ENCODE measurements around the gene CLINT1.
"Not testable (repeated sequence)": the region's sequence is repeated elsewhere in the genome, so short reads cannot be mapped to it uniquely, and the experiment has no call there.

Gene CLINT1

DNA sequence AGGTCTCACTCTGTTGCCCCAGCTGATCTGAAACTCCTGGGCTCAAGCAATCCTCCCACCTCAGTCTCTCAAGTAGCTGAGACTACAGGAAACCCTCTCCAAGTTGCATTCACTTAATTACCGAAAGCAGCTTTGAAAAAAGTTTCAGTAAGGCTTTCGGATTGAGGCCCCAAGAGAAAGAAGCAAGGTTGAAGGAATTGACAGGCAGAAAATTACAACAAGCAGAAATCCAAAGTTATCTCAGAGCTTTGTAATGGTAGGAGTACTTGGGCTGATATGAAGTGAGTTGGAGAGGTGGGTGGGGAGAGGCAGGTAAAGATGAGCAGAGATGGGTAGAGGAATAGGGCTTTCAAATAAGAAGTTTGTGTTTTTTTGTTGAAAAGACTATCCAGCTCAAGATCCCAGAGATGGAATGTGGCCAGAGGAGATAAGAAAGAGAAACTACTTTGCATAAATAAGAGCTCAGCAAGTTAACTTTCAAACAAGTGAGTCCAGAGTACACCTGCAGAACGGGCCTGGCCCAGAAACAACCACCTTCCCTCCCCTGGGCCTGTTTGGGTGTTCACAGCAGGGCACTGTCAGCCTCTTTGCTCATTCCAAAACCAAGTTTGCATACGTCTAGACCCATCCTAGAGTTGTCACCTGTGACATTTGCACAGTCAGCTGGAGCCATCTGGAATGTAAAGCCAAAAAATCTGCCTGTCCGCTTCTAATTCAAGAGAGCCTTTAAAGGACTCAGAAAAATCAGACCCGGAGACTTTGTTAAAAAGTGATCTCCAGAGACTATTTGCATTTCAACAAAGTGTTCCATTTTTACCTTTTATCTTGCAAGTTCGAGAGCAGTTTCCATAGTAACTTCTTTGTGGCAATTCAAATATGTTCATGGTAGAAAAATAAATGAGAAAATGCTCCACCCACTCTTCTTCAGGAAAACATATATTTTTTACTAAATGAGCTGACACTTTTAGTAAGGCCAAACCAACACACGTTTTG is 2.2 kb upstream of the CLINT1 start:
- no peak for DNase-seq

DNA sequence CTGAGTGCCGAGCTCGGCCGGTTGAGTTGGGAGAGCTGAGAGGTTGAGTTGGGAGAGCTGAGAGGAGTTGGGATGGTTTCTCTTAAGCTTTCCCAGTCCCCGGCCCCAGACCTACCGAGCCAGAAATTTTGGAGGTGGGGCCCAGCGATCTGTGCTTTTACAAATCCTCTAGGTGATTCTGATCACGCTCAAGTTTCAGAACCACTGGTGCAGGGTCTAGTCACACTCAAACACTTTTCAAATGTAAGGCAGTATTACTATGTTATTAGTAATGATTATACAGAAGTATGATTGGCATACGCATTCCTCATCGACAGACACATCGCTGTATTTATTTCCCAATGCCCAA is 256 bp upstream of the CLINT1 start:
- no peak for DNase-seq

DNA sequence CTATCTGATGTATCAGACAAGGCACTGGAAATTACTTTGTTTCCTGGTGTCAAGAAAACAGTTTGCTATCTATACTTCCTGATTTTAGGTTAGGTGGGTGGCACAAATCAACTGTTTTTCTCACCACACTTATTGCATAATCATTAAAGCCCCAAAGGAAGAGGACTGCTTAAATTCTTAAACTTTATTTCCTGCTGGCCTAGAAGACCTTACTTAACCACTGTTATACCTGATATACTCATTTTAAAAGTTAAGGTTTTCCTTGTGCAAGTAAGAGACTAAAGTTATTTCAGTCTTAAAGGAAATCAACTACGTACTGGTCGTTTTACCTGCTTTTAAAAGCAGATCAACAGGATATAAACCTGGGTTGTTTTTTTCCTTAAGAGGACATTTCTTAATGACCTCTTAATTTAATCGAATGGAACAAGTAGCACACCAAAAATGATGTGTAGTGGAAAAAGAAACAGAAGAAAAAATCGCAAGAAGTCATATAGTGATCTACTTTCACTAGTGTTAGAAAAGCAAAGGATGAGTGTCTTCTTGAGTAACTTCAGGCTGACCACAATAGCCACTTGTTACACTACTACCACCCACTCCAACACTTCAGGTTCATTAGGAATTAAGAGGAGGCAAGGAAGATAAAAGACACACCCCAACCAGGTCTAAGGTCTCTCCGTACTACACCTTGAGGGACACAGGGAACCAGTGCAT is 974 bp downstream of the CLINT1 start:
- no peak for DNase-seq

DNA sequence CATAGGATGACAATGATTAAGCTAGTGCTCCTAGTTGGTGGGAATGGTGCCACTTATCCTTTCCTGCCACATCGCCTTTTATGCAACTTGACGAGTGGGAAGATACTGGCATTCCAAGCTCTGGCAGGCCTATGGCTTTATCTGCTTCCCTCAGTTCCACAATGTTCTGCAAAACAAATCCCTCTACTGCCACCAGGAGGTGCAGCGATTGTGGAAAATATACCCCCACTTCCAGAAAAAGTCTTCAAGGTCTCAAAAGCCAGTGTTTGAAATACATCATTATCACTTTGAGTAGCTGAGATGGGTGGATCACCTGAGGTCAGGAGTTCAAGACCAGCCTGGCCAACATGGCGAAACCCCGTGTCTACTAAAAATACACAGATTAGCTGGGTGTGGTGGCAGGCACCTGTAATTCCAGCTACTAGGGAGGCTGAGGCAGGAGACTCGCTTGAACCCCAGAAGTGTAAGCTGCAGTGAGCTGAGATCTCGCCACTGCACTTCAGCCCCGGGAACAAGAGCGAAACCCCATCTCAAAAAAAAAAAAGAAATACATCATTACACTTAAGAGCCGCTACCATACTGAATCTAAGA is 3.4 kb downstream of the CLINT1 start:
- DNase-seq = no peak

DNA sequence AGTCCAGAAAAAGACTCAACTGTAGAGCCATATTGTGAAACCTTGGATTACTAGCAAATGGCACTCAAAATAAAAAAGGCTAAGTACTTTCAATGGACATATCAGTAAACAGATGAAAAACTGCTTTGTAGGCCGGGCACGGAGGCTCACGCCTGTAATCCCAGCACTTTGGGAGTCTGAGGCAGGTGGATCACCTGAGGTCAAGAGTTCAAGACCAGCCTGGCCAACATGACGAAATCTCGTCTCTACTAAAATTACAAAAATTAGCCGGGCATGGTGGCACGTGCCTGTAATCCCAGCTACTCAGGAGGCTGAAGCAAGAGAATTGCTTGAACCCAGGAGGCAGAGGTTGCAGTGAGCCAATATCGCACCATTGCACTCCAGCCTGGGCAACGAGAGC is 5.6 kb downstream of the CLINT1 start:
- DNase-seq = not testable (repeated sequence)

DNA sequence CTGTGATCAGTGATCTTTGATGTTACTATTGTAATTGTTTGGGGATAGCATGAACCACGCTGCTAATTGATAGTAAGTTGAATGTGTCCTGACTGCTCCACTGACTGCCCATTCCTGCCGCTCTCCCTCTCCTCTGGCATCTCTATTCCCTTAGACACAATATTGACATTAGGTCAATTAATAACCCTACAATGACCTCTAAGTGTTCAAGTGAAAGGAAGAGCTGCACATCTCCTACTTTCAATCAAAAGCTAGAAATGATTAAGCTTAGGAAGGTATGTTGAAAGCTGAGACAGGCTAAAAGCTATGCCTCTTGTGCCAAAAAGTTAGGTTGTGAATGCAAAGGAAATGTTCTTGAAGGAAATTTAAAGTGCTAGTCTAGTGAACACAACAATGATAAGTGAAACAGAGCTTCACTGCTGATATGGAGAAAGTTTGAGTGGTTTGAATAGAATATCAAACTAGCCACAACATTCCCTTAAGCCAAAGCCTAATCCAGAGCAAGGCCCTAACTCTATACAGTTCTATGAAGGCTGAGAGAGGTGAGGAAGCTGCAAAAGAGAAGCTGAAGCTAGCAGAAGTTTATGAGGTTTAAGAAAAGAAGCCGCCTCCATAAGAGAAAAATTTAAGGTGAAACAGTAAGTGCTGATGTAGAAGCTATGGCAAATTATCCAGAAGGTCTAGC is 12.9 kb downstream of the CLINT1 start:
- no peak for DNase-seq

DNA sequence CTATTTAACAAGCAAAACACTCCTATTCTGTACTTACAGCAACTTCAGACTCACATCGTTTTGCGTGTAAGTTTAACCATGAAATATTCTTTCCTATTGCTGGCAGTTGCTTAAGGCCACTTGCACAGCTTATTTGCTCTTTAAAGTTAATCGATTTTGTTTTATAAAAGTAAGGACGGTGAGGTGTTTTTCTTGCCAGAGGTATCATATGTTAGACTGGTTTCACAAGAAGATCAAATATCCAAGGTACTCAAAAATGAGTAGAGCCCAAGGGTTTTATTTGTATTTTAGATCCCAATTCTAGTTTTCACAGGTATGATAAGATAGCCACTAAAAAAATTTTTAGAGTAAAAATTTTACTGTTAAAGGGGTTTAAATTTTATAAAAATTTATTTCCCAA is 16.2 kb downstream of the CLINT1 start:
- no peak for DNase-seq

DNA sequence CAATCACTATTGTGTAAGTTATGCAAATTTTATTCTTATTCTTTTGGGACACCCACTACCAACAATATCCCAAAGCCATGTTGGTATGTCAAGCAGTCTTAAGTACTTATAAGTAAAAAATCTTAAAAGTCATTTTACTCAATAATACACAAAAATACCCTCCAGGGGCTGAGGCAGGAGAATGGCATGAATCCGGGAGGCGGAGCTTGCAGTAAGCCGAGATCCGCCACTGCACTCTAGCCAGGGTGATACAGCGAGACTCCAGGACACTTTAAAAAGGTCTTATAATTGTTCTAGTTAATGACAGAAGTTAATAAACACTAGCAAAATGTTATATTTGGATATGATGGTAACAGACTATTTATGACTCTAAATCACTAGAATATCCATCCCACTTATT is 16.8 kb downstream of the CLINT1 start:
- no peak for DNase-seq

DNA sequence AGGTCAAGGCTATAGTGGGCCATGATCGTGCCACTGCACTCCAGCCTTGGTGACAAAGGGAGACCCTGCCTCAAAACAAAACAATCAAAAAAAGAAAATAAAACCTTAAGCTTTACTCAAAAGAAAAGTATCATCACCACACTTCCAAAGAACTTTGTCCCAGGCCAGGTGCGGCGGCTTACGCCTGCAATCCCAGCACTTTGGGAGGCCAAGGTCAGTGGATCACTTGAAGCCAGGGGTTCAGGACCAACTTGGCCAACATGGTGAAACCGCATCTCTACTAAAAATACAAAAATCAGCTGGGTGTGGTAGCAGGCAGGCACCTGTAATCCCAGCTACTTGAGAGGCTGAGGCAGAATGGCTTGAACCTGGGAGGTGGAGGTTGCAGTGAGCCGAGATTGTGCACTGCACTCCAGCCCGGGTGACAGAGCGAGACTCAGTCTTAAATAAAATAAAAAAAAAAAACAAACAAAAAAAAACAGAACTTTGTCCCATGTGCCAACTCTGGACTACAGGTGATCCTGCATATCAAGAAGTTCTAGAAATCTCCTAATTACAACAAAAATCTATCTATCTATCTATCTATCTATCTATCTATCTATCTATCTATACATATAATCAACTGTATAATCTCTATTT is 19.7 kb downstream of the CLINT1 start:
- no peak for DNase-seq

DNA sequence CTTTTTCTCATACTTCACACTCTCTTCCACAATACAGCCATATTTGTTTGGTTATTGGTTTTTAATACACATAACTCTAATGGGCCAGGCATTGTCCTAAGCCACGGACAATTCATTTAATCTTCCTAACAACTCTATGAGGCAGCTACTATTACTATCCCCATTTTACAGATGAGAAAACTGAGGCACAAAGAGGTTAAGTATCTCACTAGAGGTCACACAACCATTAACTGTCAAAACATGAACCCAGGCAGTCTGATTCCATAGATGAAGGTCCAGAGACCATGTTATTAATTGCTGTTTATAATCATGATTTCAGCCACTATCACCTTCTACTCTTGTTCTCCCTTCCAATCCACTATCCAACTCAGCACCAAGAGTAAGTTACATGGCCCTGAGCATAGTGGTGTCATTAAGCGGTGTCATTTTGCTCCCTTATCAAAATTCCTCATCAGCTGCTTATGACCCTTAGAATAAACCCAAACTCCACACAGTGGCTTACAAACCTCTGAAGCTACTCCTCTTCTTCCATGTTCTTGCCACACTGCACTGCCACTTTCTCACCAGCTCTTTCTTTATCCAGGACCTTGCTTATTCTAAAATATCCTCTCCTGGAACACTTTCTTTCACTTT is 22.7 kb downstream of the CLINT1 start:
- DNase-seq = no peak

DNA sequence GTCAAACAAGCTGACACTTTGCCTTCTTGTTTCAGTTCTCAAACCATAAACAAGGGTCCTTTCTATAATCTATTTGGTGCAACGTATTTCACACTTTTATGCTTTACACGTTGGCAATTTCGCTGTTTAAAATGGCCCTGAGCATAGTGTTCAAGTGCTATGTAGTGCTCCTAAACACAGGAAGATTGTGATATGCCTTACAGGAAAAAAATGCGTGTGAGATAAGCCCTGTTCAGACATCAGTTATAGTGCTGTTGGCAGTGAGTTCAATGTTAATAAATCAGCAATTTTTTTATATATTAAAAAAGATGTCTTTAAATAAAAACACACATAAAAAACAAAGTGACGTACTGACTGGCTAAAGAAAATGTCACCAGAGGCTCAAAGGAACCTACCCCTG is 23.9 kb downstream of the CLINT1 start:
- no peak for DNase-seq

DNA sequence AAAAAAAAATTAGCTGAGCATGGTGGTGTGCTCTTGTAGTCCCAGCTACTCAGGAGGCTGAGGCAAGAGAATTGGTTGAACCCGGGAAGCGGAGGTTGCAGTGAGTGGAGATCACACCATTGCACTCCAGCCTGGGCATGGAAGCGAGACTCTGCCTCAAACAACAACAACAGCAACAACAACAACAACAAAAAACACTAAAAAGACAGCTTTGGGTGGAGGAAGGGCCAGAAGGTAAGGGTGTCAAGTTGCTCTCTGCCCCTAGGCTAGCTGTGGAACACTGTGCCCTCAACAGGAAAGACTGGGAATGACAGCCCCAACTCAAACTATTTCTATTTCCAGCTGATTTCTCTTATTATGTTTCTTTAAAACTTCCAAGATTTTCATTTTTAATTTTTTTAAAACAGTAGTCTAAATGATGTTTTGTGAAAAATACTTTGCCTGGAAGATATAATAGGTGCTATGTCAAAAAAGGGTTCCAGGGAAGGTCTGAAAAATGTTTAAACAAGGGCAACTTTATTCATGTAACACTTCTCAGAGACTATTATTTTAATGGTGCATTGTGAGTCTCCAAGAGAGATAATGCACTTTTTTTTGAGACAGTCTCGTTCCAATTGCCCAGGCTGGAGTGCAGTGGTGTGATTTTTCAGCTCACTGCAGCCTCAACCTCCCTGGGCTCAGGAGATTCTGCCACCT is 29.9 kb downstream of the CLINT1 start:
- DNase-seq = no peak

DNA sequence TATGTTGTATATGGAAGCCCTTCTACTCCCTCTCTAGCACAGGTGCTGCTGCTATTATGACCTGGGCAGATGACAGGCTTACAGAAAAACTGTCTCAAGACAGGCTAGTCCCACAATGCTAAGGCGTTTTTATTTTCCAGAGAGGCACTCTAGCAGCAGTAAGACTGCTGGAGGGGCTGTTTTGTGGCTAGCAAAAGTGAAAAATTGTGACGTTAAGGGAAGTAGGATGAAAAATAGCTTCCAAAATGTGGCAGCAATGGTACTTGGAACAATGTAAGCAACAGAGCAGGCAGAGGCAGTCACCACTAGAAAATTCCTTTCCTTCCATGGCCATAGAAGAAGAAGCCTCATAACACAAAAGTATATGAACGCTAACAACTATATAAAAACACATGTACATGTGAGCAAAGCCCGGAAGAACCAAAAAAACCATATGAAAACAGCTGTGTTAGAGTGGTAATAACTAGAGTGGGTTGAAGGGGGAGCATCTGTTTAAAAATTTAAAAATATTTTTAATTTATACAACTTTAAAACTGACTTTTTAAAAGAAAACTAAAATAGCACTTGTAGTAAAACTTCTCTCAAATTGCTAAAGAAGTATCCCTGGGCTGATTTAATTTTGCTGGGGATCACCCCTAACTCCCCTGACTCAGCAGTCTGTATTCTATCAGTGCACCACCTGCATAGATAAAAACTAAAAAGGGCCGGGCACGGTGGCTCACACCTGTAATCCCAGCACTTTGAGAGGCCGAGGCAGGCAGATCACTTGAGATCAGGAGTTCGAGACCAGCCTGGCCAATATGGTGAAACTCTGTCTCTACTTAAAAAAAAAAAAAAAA is 30.6 kb downstream of the CLINT1 start:
- DNase-seq = no peak

DNA sequence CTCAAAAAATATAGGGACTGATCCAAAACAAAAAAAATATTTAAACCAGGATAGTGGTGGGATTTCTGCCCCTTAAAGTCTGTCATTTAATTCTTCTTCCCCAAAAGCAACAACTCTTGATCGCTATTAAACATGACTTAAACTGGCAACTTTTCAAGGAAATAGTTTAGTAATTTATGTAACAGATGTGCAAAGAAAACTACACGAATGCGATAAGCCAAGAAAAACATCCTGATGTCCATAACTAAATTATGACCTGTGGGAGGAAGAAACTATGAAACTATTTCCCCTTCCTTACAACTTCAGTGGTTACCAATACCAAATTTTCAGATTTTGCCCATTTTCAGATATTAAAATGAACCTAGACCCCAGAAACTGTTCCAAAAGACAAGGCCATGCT is 31.5 kb downstream of the CLINT1 start:
- no peak for DNase-seq

DNA sequence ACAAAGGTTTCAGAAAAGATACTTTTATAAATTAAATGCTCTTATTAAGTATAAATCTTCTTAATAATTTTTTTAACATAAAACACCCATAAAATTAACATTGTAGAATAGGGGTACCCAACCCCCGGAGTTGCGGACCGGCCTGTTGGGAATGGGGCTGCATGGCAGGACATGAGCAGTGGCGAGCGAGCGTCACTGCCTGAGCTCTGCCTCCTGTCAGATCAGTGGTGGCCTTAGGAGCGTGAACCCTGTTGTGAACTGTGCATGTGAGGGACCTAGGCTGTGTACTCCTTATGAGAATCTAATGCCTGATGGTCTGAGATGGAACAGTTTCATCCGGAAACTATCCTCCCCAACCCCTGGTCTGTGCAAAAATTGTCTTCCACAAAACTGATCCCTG is 35.3 kb downstream of the CLINT1 start:
- no peak for DNase-seq

DNA sequence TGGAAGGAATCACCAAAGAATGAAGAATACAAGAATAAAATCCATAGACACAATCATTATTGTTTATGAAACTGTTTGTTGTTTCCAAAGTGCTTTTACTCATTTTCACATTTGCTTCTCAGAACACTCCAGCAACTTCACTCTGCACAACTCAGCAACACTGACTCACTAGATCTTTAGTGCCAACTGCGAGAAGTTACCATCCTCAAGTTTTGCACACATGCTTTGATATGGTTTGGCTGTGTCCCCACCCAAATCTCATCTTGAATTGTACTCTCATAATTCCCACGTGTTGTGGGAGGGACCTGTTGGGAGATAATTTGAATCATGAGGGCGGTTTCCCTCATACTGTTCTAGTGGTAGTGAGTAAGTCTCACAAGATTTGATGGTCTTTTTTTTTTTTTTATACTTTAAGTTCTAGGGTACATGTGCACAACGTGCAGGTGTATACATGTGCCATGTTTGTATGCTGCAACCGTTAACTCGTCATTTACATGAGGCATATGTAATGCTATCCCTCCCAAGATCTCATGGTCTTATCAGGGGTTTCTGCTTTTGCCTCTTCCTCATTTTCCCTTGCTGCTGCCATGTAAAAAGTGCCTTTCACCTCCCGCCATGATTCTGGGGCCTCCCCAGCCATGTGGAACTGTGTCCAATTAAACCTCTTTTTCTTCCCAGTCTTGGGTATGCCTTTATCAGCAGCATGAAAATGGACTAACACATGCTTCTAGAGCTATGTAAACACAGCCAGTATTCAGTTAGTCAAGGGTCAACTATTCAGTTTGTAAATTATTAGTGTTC is 36.9 kb downstream of the CLINT1 start:
- no peak for DNase-seq

DNA sequence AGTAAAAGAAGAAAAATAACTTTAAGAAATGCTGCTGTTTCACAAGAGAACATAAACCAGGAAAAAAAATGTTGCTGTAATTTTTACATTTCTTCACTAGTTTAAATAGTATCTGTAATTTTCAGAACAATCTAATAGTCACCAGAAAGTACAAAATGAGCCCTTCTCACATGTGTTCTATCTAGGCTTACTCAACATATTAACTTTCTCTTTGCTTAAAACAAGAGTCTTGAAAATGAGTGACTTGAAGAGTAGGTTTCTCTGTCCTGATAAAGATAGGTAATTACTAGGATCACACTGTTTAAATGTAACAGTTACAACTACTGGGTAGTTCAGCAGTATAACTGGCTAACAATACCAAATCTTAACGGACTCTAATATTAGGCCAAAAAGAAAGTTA is 37.5 kb downstream of the CLINT1 start:
- no peak for DNase-seq

DNA sequence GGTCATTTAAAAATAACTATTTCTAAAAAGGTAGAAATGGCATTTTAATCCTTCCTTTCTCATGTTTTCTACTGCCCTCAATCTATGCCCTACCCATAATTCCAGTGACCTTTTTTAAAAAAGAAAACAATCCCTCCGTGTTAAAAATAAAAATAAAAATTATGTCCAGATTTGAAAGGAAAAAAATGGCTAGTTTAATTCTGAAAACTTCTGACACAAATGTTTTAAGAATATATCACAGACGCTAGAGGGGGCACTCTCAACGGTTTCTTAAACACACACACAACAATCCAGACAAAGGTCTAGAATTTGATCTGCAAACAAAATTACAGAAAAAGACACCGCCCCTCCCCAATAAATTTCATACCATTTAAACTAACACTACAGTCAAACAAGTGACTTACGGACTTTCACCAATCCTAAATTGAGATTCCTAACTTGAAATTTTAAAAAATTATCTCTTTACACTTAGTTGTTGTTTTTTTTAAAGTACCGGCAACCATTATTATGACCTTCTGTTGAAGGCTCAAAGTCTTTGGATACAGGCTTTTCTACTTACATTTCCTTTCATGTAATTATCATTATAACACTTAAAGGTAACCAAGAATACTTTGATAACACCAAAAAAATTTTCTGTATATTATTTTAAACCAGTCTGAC is 38.2 kb downstream of the CLINT1 start:
- DNase-seq = peak; percentile 34

DNA sequence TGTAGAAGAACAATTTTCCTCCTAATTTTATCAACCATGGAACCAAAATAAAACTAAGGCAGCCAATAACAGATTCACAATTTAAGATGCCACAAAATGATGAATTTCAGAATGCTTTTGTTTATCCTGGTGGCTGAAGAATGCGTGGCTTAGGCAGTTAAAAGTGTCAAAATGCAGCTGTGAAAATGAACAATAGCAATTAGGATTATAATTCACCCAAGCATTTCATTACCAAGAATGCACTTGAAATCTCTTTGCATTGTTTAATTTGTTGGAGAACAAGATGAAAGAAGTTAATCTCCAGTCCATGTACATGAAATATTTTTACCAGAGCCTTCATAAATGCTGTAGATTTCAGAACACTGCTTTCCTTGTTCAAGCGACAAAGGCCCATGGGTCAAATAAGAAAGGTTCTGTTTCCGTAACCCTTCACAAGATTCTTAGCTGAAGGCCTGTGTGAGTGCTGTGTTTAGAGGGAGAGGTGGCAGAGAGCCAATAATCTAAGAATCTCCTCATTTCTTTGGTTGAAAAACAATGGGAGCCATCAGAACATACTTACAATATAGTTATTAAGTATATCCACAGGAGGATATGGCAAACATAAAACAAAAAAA is 39.3 kb downstream of the CLINT1 start:
- no peak for DNase-seq
